Right lobe of liver (tissue), 4 donors: ENCODE data around the gene CIROP.

Experiments used
- CTCF ChIP-seq, 4 donors: fragments of 200-600 bp in 3 of 4; fragments of 450-650 bp in 1 of 4; IDR thresholded peaks; one replicate each; pipeline versions ENCODE4 v1.5.1 to v1.8.0; 2016 to 2022; ENCODE audit warnings: antibody characterized with exemption in 4 of 4, mild to moderate bottlenecking in 2 of 4
- POLR2A ChIP-seq: fragments of 450-650 bp; IDR thresholded peaks from one replicate; pipeline ENCODE4 v1.6.1; 2017; ENCODE audit warnings: antibody characterized with exemption, mild to moderate bottlenecking
- donor health status: DM: no; HTN: no; CAD: no.
- donor health status: DM: no; HTN: no; CAD: no.
- donor health status: DM: no; HTN: yes; CAD: no.

DNA sequence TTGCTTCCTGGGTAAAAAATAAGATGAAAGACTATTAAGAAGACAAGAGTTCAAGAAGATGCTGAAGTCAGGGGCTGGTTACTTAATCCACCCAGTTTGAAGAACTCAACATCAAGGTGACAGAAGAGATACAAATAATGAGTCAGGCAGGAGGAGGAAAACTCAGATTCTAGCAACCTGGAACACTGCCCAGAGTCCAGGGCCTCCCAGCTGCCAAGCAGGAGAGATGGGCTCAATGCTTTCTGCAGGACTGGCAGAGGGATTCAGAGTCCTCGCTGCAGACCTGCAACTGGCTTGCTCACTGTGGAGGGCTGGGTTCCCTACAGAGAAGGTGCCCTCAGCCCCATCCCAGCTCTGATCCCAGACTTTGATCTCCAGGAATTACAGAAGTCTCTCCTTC lies 42.9 kb upstream of the CIROP start:
- TF ChIP-seq POLR2A (no peak), CTCF (IDR thresholded peaks at IDR 0.05) (no peak)
